HepG2 (cell line): Measurements from ENCODE around the gene FMNL1. TPM values are rescaled to one million over a fixed set of nuclear protein-coding genes. Genes with fewer than 3 reads are reported as not detected.

Experiments
- ATRX ChIP-seq: sonication (generic); formaldehyde crosslinking; IDR thresholded peaks from 2 replicates; pipeline ENCODE4 v1.4.0; 2020; ENCODE audit warnings: missing genetic modification reagents, borderline replicate concordance
- CBX2 ChIP-seq, 2 experiments: fragments of 200-600 bp in 1 of 2; sonication (generic); formaldehyde crosslinking in 1 of 2; IDR thresholded peaks; 2 replicates each; pipeline versions ENCODE4 v1.7.0 to v1.8.1; 2018 to 2022; ENCODE audit warnings: low read depth in 2 of 2, low read length in 1 of 2, mild to moderate bottlenecking in 1 of 2, missing genetic modification reagents in 1 of 2
- FLYWCH1 ChIP-seq: sonication (generic); formaldehyde crosslinking; IDR thresholded peaks from 2 replicates; pipeline ENCODE4 v1.8.1; 2023; ENCODE audit warnings: mild to moderate bottlenecking, missing genetic modification reagents
- HDAC1 ChIP-seq: sonication (generic); formaldehyde crosslinking; IDR thresholded peaks from 2 replicates; pipeline ENCODE4 v1.5.1; 2020; ENCODE audit warnings: mild to moderate bottlenecking, missing genetic modification reagents
- HNF4A ChIP-seq: sonication (generic); formaldehyde crosslinking; IDR thresholded peaks from 2 replicates; pipeline ENCODE4 v1.4.0; 2020; ENCODE audit warnings: missing genetic modification reagents
- KAT8 ChIP-seq: IDR thresholded peaks from 2 replicates; pipeline ENCODE4 v1.6.1; 2016; ENCODE audit warnings: missing genetic modification reagents, missing compliant biosample characterization
- MTF1 ChIP-seq: sonication (generic); formaldehyde crosslinking; IDR thresholded peaks from 2 replicates; pipeline ENCODE4 v1.5.0; 2020; ENCODE audit warnings: missing genetic modification reagents
- MYC ChIP-seq: sonication (generic); formaldehyde crosslinking; IDR thresholded peaks from 2 replicates; pipeline ENCODE4 v1.9.0; 2021; ENCODE audit warnings: missing genetic modification reagents, borderline replicate concordance
- NCOA1 ChIP-seq: sonication (generic); formaldehyde crosslinking; IDR thresholded peaks from 2 replicates; pipeline ENCODE4 v1.9.0; 2021; ENCODE audit warnings: missing genetic modification reagents
- NCOA5 ChIP-seq: sonication (generic); formaldehyde crosslinking; IDR thresholded peaks from 2 replicates; pipeline ENCODE4 v1.4.0; 2020; ENCODE audit warnings: missing genetic modification reagents
- NFYC ChIP-seq: IDR thresholded peaks from 2 replicates; pipeline ENCODE4 v1.6.1; 2016; ENCODE audit warnings: missing genetic modification reagents, missing compliant biosample characterization
- NR2F6 ChIP-seq, 2 experiments: IDR thresholded peaks; 2 replicates each; pipeline ENCODE4 v1.6.1; 2016; ENCODE audit warnings: antibody characterized with exemption in 1 of 2, mild to moderate bottlenecking in 1 of 2
- PAX8 ChIP-seq: sonication (generic); formaldehyde crosslinking; IDR thresholded peaks from 2 replicates; pipeline ENCODE4 v1.8.0; 2022; ENCODE audit warnings: mild to moderate bottlenecking, missing genetic modification reagents, borderline replicate concordance
- PITX1 ChIP-seq: sonication (generic); formaldehyde crosslinking; IDR thresholded peaks from 2 replicates; pipeline ENCODE4 v1.5.1; 2020; ENCODE audit warnings: mild to moderate bottlenecking, missing genetic modification reagents
- RELA ChIP-seq: sonication (generic); formaldehyde crosslinking; IDR thresholded peaks from 2 replicates; pipeline ENCODE4 v1.4.0; 2020; ENCODE audit warnings: missing genetic modification reagents
- SMC3 ChIP-seq: IDR thresholded peaks from 2 replicates; pipeline ENCODE4 v1.6.1; 2011; ENCODE audit warnings: low read length, improper control_type of control experiment
- THYN1 ChIP-seq: sonication (generic); formaldehyde crosslinking; IDR thresholded peaks from 2 replicates; pipeline ENCODE4 v1.8.1; 2023; ENCODE audit warnings: low read depth, mild to moderate bottlenecking, moderate library complexity, missing genetic modification reagents, borderline replicate concordance
- TOE1 ChIP-seq: sonication (generic); formaldehyde crosslinking; IDR thresholded peaks from 2 replicates; pipeline ENCODE4 v1.4.0; 2020; ENCODE audit warnings: mild to moderate bottlenecking, missing genetic modification reagents
- YEATS4 ChIP-seq: sonication (generic); formaldehyde crosslinking; IDR thresholded peaks from 2 replicates; pipeline ENCODE4 v1.4.0; 2020; ENCODE audit warnings: missing genetic modification reagents, borderline replicate concordance
- ZFYVE20 ChIP-seq: sonication (generic); formaldehyde crosslinking; IDR thresholded peaks from 2 replicates; pipeline ENCODE4 v1.8.0; 2023; ENCODE audit warnings: low read depth, mild to moderate bottlenecking, moderate library complexity, missing genetic modification reagents, borderline replicate concordance
- ZNF367 ChIP-seq: sonication (generic); formaldehyde crosslinking; IDR thresholded peaks from 2 replicates; pipeline ENCODE4 v1.4.0; 2020; ENCODE audit warnings: missing genetic modification reagents, borderline replicate concordance
- ZNF530 ChIP-seq: sonication (generic); formaldehyde crosslinking; IDR thresholded peaks from 2 replicates; pipeline ENCODE4 v1.5.0; 2020; ENCODE audit warnings: low read depth, mild to moderate bottlenecking, missing genetic modification reagents
- ZNF549 ChIP-seq: sonication (generic); formaldehyde crosslinking; IDR thresholded peaks from 2 replicates; pipeline ENCODE4 v1.5.0; 2020; ENCODE audit warnings: missing genetic modification reagents
- ZNF792 ChIP-seq: IDR thresholded peaks from 2 replicates; pipeline ENCODE4 v1.6.1; 2016
- ZNF83 ChIP-seq: sonication (generic); formaldehyde crosslinking; IDR thresholded peaks from 2 replicates; pipeline ENCODE4 v1.4.0; 2020; ENCODE audit warnings: missing genetic modification reagents, mild to moderate bottlenecking, borderline replicate concordance
- ZNF883 ChIP-seq: sonication (generic); formaldehyde crosslinking; IDR thresholded peaks from 2 replicates; pipeline ENCODE4 v1.5.1; 2020; ENCODE audit warnings: mild to moderate bottlenecking, missing genetic modification reagents; ENCODE audit errors: not compliant biosample characterization
- polyA plus RNA-seq, 8 experiments: library from polyadenylated mRNA; depleted of rRNA in 3 of 8; stranded (reverse) in 7 of 8; unstranded in 1 of 8; fragments of >200 nt; fragmentation: Illumina TruSeq in 4 of 8; extraction: Trizol in 4 of 8; gene quantifications; 2 replicates each; pipeline versions ENCODE4 v1.2.1 to v1.2.3, GENCODE V29; 2011 to 2016; ENCODE audit warnings: low read depth in 4 of 8, missing spikeins in 1 of 8, mixed read lengths in 1 of 8; ENCODE audit not compliant: insufficient read depth in 1 of 8
- total RNA-seq, 5 experiments: library from RNA; depleted of rRNA; stranded (reverse); fragments of >200 nt; fragmentation: Illumina TruSeq; extraction: Trizol; gene quantifications; 2 replicates each; pipeline ENCODE4 v1.2.3, GENCODE V29; 2016; ENCODE audit warnings: low read depth in 1 of 5
- TF ChIP-seq, protein P1 (sequence below): sonication (generic); formaldehyde crosslinking; IDR thresholded peaks from 2 replicates; pipeline ENCODE4 v1.4.0; 2020; ENCODE audit warnings: missing genetic modification reagents, borderline replicate concordance
- TF ChIP-seq, protein P2 (sequence below): sonication (generic); formaldehyde crosslinking; IDR thresholded peaks from 2 replicates; pipeline ENCODE4 v1.8.1; 2023; ENCODE audit warnings: mild to moderate bottlenecking, moderate library complexity, missing genetic modification reagents
- TF ChIP-seq, protein P3 (sequence below): IDR thresholded peaks from 2 replicates; pipeline ENCODE4 v1.6.1; 2016; ENCODE audit warnings: mild to moderate bottlenecking, missing biosample characterization, missing genetic modification reagents

FMNL1 gene
- total and polyA plus RNA-seq, 2 of the 13 experiments (the other 11 are each of a cell fraction or from before 2014, with no cell fraction given), result 0.53 to 0.70 TPM

DNA sequence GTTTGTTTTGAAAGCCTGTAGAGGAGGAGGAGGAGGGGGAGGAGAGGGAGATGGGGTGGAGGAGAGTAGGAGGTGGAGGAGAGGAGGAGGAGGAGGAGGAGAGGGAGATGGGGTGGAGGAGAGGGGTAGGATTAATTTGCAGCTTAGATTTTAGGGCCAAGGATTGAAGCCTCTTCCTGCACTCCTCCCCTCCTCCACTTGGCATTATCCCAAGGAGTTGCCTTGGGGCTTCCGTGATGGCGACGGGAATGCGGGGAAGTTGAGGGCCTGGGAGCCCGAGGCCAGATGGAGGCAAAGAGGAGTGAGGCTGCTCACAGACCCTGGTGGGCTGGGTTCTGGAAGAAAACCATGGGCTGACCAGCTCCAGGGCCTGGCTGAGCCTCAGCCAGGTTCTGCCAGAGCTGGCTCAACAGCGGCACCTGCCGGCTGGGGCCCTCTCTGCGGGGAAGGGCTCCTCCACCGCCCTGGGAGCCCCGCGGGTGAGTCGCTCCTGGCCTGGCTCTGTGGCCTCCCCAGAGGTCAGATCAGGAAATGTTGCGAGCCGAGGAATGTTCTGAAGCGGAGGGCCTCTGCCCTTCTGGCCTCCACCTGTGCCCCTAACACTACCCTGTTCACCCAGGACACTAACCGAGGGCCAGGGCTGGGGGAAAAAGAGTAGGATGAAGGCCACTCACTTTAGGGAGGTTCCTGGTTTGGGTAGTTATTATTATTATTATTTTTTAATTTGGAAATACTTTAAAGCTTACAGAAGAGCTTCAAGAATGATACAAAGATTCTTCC, 23.9 kb upstream of the FMNL1 start (continued):
- TF ChIP-seq ATRX (CRISPR knock-in tag), result no peak
- TF ChIP-seq ZNF883 (CRISPR knock-in tag), result no peak
- TF ChIP-seq, protein P1, sequence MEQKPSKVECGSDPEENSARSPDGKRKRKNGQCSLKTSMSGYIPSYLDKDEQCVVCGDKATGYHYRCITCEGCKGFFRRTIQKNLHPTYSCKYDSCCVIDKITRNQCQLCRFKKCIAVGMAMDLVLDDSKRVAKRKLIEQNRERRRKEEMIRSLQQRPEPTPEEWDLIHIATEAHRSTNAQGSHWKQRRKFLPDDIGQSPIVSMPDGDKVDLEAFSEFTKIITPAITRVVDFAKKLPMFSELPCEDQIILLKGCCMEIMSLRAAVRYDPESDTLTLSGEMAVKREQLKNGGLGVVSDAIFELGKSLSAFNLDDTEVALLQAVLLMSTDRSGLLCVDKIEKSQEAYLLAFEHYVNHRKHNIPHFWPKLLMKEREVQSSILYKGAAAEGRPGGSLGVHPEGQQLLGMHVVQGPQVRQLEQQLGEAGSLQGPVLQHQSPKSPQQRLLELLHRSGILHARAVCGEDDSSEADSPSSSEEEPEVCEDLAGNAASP (CRISPR knock-in tag), result peak; percentile 96
- peak; percentile 71 for TF ChIP-seq NR2F6 (IDR thresholded peaks at IDR 0.05)
- TF ChIP-seq NR2F6 (CRISPR knock-in tag; IDR thresholded peaks at IDR 0.05), result peak; percentile 92
- TF ChIP-seq ZNF83 (CRISPR knock-in tag), result peak; percentile 90
- TF ChIP-seq CBX2 (IDR thresholded peaks at IDR 0.05; ENCODE audit: low read depth, low read length), result no peak
- 0 out of 2 replicates have a peak, but pooled peaks have one; percentile 85 for TF ChIP-seq CBX2 (CRISPR knock-in tag; IDR thresholded peaks at IDR 0.05; ENCODE audit: low read depth)
- no peak for TF ChIP-seq ZNF530 (CRISPR knock-in tag)
- 0 out of 2 replicates have a peak, but pooled peaks have one; percentile 67 for TF ChIP-seq ZNF792 (CRISPR knock-in tag)
- TF ChIP-seq NCOA5 (CRISPR knock-in tag), result no peak
- peak; percentile 91; the same call in 1 of the 2 replicates for TF ChIP-seq SMC3
- peak; percentile 86 for TF ChIP-seq KAT8 (CRISPR knock-in tag)
- peak; percentile 54 for TF ChIP-seq HDAC1
- no peak for TF ChIP-seq MTF1
- peak; percentile 60; the same call in 1 of the 2 replicates for TF ChIP-seq MYC (CRISPR knock-in tag)
- TF ChIP-seq NCOA1 (CRISPR knock-in tag), result no peak
- peak; percentile 91; the same call in 1 of the 2 replicates for TF ChIP-seq PITX1
- TF ChIP-seq RELA (CRISPR knock-in tag), result peak; percentile 88; the same call in 1 of the 2 replicates
- TF ChIP-seq NFYC (CRISPR knock-in tag), result peak; percentile 64
- no peak for TF ChIP-seq THYN1 (CRISPR knock-in tag)
- TF ChIP-seq TOE1 (CRISPR knock-in tag), result 0 out of 2 replicates have a peak, but pooled peaks have one; percentile 60
- TF ChIP-seq ZNF549, result no peak
- TF ChIP-seq, protein P2, sequence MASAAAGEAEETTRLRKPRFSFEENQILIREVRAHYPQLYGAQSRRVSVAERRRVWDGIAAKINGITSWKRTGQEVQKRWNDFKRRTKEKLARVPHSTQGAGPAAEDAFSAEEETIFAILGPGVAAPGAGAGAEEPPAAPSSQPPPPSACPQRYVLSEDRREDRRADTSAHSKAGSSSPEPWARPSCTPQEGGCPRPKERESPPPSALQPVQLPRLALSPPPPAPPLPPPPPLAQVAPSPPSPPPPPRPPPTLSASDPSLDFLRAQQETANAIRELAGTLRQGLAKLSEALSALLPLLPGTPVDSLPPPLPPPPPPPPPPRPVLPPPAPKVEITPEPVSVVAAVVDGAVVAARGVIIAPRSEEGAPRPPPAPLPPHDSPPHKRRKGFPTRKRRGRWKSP (CRISPR knock-in tag), result peak; percentile 61; the same call in 1 of the 2 replicates
- peak; percentile 65 for TF ChIP-seq HNF4A (CRISPR knock-in tag)
- no peak for TF ChIP-seq FLYWCH1 (CRISPR knock-in tag)
- TF ChIP-seq ZNF367 (CRISPR knock-in tag), result 0 out of 2 replicates have a peak, but pooled peaks have one; percentile 73
- peak; percentile 34; the same call in 1 of the 2 replicates for TF ChIP-seq YEATS4 (CRISPR knock-in tag)
- peak; percentile 69; the same call in 1 of the 2 replicates for TF ChIP-seq PAX8 (CRISPR knock-in tag)
- no peak for TF ChIP-seq ZFYVE20 (CRISPR knock-in tag)
- TF ChIP-seq, protein P3, sequence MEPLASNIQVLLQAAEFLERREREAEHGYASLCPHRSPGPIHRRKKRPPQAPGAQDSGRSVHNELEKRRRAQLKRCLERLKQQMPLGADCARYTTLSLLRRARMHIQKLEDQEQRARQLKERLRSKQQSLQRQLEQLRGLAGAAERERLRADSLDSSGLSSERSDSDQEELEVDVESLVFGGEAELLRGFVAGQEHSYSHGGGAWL (CRISPR knock-in tag), result peak; percentile 80
